GM18505 (cell line): ENCODE results near the gene RAB11A.

ENCODE experiments used
- ATAC-seq: cut with Tn5 transposase; IDR thresholded peaks from one replicate; pipeline ENCODE4 v1.9.1; 2021; ENCODE audit not compliant: unreplicated experiment
- POLR2A ChIP-seq: IDR thresholded peaks from 4 replicates; pipeline ENCODE4 v1.6.1; 2011; ENCODE audit warnings: borderline replicate concordance; ENCODE audit not compliant: insufficient read depth, insufficient read length; ENCODE audit errors: extremely low read depth

The RAB11A gene

GRCh38 chr15:65931221-65931620 is 61.9 kb downstream of the RAB11A start:
- no peak for ATAC-seq
- no peak for TF ChIP-seq POLR2A

- ATAC-seq, result no peak
- TF ChIP-seq POLR2A, result no peak
Measured at GRCh38 chr15:65935391-65935790, 66.1 kb downstream of the RAB11A start.

- TF ChIP-seq POLR2A, result no peak
- ATAC-seq, result no peak
Measured at GRCh38 chr15:65936282-65936681, 67.0 kb downstream of the RAB11A start.

- TF ChIP-seq POLR2A, result no peak
- ATAC-seq, result no peak
Measured at GRCh38 chr15:65937054-65937453, 67.8 kb downstream of the RAB11A start.

- no peak for ATAC-seq
- no peak for TF ChIP-seq POLR2A
Measured at GRCh38 chr15:65937476-65937875, 68.2 kb downstream of the RAB11A start.

GRCh38 chr15:65938604-65939003 is 69.3 kb downstream of the RAB11A start:
- TF ChIP-seq POLR2A, result no peak
- no peak for ATAC-seq

GRCh38 chr15:65939901-65940617 is 70.8 kb downstream of the RAB11A start:
- ATAC-seq, result no peak
- no peak for TF ChIP-seq POLR2A

GRCh38 chr15:65940618-65940909 is 71.3 kb downstream of the RAB11A start:
- no peak for TF ChIP-seq POLR2A
- no peak for ATAC-seq
